ENCODE measurements around the gene TPD52L2. TPM values are rescaled to one million over a fixed set of nuclear protein-coding genes. Genes with fewer than 3 reads are reported as not detected.

The TPD52L2 gene
- total RNA-seq, 1 experiment from 2014 or later, result 113 TPM

DNA sequence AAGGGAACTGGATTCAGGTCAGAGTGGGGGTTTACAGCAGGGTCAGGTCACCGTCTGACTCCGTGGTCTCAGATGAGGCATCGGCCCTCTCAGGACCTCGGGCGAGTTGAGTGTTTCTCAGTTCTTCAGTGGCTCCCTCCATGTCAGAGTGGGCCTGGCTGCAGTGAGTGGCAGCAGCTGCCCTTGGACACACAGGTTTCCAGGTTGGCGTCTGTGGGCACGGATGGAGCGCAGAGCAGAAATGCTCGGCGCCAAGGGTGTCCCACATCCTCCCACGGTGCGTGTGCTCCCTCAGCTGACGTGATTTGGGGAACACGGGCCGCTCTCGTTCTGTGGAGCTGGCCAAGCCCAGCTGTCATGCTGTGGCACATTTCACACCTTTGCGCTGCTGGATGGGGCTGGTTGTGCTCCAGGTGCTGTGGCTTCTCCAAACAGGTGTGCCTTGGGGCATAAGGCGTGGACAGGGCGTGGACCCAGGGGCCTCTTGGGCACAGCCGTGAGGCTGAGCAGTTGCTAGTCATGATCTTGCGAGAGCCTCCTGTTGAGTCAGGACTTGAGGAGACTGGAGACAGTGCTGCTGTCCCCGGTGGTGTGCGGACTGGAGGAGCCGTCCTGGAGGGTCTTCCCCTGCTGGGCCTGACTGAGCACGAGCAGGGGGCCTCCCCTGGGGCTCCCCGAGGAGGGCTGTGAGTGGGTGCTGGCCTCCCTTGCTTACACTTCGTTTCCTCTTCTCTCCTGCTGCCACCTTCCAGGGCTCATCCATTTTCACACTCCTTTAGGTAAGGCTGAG, 20.4 kb downstream of the TPD52L2 start:
- intact Hi-C loops (cut with micrococcal nuclease; ENCODE audit: unreplicated experiment) (no loop called here), in situ Hi-C loops (cut with HindIII; ENCODE audit: low pct_unique_long_range_greater_than_20kb, low sequenced_read_pairs) (no loop called here)
- Histone ChIP-seq H3K4me1 (ENCODE audit: control insufficient read depth, insufficient read depth, low read length) (no peaks in the 10 kb centered on the region), H3K9me3 (ENCODE audit: control insufficient read depth, insufficient read depth, low read depth, low read length) (no peaks in the 10 kb centered on the region), H3K4me3 (ENCODE audit: low read depth in 2 of 2, low read length in 2 of 2) (no peak overlapping the region), H3K27ac (ENCODE audit: low read length) (no peak overlapping the region), H3K36me3 (ENCODE audit: control insufficient read depth, insufficient read depth, low read length) (peaks cover 13% of the 10 kb centered on the region), H3K27me3 (ENCODE audit: control insufficient read depth, insufficient read depth, low read length) (no peaks in the 10 kb centered on the region)
- ATAC-seq, result no peak
- DNase-seq (ENCODE audit: low read depth, low spot score), result no peak
- ChIA-PET POLR2A (no interaction called here), CTCF (no interaction called here)
- TF ChIP-seq SIN3A (IDR thresholded peaks at IDR 0.05; ENCODE audit: borderline replicate concordance, insufficient read depth, low read depth, low read length) (no peak), POLR2AphosphoS5 (IDR thresholded peaks at IDR 0.05; ENCODE audit: low read depth, low read length) (no peak), TCF7L2 (IDR thresholded peaks at IDR 0.05; ENCODE audit: low read depth, low read length) (no peak), CTCF (IDR thresholded peaks at IDR 0.05) (no peak)
- TF ChIP-seq, protein P1, sequence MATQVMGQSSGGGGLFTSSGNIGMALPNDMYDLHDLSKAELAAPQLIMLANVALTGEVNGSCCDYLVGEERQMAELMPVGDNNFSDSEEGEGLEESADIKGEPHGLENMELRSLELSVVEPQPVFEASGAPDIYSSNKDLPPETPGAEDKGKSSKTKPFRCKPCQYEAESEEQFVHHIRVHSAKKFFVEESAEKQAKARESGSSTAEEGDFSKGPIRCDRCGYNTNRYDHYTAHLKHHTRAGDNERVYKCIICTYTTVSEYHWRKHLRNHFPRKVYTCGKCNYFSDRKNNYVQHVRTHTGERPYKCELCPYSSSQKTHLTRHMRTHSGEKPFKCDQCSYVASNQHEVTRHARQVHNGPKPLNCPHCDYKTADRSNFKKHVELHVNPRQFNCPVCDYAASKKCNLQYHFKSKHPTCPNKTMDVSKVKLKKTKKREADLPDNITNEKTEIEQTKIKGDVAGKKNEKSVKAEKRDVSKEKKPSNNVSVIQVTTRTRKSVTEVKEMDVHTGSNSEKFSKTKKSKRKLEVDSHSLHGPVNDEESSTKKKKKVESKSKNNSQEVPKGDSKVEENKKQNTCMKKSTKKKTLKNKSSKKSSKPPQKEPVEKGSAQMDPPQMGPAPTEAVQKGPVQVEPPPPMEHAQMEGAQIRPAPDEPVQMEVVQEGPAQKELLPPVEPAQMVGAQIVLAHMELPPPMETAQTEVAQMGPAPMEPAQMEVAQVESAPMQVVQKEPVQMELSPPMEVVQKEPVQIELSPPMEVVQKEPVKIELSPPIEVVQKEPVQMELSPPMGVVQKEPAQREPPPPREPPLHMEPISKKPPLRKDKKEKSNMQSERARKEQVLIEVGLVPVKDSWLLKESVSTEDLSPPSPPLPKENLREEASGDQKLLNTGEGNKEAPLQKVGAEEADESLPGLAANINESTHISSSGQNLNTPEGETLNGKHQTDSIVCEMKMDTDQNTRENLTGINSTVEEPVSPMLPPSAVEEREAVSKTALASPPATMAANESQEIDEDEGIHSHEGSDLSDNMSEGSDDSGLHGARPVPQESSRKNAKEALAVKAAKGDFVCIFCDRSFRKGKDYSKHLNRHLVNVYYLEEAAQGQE (IDR thresholded peaks at IDR 0.05; ENCODE audit: insufficient read depth in 1 of 2, low read depth in 2 of 2, low read length in 1 of 2), result no peak
- no TSS peak for BruUV-seq (replicated peaks)

DNA sequence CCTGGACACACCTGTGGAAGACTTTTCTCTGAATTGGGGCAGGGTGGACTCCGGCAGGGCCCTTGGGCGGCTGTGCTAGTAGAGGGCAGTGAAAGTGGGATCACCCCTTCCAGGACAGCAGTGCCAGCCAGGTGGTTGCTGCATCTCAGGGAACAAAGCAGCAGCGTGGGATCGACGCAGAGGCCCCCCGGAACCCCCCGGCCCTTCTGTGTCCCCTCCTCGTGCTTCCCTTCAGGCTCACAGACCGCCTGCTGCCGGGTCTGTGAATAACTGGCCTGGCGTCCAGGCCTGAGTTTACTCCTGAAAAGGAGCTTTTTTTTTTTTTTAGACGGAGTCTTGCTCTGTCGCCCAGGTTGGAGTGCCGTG, 21.0 kb downstream of the TPD52L2 start:
- DNase-seq (ENCODE audit: low read depth, low spot score), result no peak
- intact Hi-C loops (cut with micrococcal nuclease; ENCODE audit: unreplicated experiment) (no loop called here), in situ Hi-C loops (cut with HindIII; ENCODE audit: low pct_unique_long_range_greater_than_20kb, low sequenced_read_pairs) (no loop called here)
- no peak overlapping the region for H3K27ac ChIP-seq (ENCODE audit: low read length)
- TF ChIP-seq POLR2AphosphoS5 (IDR thresholded peaks at IDR 0.05; ENCODE audit: low read depth, low read length) (no peak), TCF7L2 (IDR thresholded peaks at IDR 0.05; ENCODE audit: low read depth, low read length) (no peak), SIN3A (IDR thresholded peaks at IDR 0.05; ENCODE audit: borderline replicate concordance, insufficient read depth, low read depth, low read length) (no peak)
- ChIA-PET POLR2A (no interaction called here), CTCF (no interaction called here)
- no peaks in the 10 kb centered on the region for H3K9me3 ChIP-seq (ENCODE audit: control insufficient read depth, insufficient read depth, low read depth, low read length)
- H3K4me1 ChIP-seq (ENCODE audit: control insufficient read depth, insufficient read depth, low read length), result no peaks in the 10 kb centered on the region
- H3K27me3 ChIP-seq (ENCODE audit: control insufficient read depth, insufficient read depth, low read length), result no peaks in the 10 kb centered on the region
- no TSS peak for BruUV-seq (replicated peaks)
- peaks cover 16% of the 10 kb centered on the region for H3K36me3 ChIP-seq (ENCODE audit: control insufficient read depth, insufficient read depth, low read length)
- H3K4me3 ChIP-seq (ENCODE audit: low read depth in 2 of 2, low read length in 2 of 2), result no peak overlapping the region
- ATAC-seq, result no peak

- ChIA-PET POLR2A (no interaction called here), CTCF (no interaction called here)
- intact Hi-C loops (cut with micrococcal nuclease; ENCODE audit: unreplicated experiment) (no loop called here), in situ Hi-C loops (cut with HindIII; ENCODE audit: low pct_unique_long_range_greater_than_20kb, low sequenced_read_pairs) (no loop called here)
- Histone ChIP-seq H3K9me3 (ENCODE audit: control insufficient read depth, insufficient read depth, low read depth, low read length) (no peaks in the 10 kb centered on the region), H3K36me3 (ENCODE audit: control insufficient read depth, insufficient read depth, low read length) (peaks cover 16% of the 10 kb centered on the region), H3K27me3 (ENCODE audit: control insufficient read depth, insufficient read depth, low read length) (no peaks in the 10 kb centered on the region), H3K4me3 (ENCODE audit: low read depth in 2 of 2, low read length in 2 of 2) (no peak overlapping the region), H3K27ac (ENCODE audit: low read length) (no peak overlapping the region), H3K4me1 (ENCODE audit: control insufficient read depth, insufficient read depth, low read length) (no peaks in the 10 kb centered on the region)
- no TSS peak for BruUV-seq (replicated peaks)
- no peak for TF ChIP-seq SIN3A (IDR thresholded peaks at IDR 0.05; ENCODE audit: borderline replicate concordance, insufficient read depth, low read depth, low read length)
- no peak for TF ChIP-seq TCF7L2 (IDR thresholded peaks at IDR 0.05; ENCODE audit: low read depth, low read length)
- TF ChIP-seq, protein P1 (IDR thresholded peaks at IDR 0.05; ENCODE audit: insufficient read depth in 1 of 2, low read depth in 2 of 2, low read length in 1 of 2), result no peak
- TF ChIP-seq CTCF (IDR thresholded peaks at IDR 0.05), result no peak
- no peak for TF ChIP-seq POLR2AphosphoS5 (IDR thresholded peaks at IDR 0.05; ENCODE audit: low read depth, low read length)
- ATAC-seq, result no peak
- no peak for DNase-seq (ENCODE audit: low read depth, low spot score)
Measured at GRCh38 chr20:63886921-63887320, 21.9 kb downstream of the TPD52L2 start.
